Measurements from ENCODE around the gene KMO.

DNA sequence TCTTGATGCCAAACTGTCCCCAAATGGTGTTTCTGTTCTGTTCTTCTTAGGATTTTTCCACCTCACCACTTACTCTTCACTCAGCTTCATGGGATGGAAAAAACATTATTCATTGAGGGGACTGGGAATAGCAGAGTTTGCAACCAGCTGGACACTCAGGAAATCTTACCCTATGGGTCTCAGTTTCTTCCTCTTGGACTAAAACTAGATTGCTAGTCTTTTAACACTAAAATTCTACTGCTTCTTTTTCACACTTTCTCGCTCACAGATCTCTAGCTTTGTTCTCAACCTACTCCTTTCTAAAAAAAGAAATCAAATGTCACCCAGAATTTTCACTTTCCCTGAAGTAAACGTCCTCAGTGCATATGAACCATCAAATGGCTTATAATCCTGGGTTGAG, 4.8 kb downstream of the KMO start:
- TF ChIP-seq, protein P1, sequence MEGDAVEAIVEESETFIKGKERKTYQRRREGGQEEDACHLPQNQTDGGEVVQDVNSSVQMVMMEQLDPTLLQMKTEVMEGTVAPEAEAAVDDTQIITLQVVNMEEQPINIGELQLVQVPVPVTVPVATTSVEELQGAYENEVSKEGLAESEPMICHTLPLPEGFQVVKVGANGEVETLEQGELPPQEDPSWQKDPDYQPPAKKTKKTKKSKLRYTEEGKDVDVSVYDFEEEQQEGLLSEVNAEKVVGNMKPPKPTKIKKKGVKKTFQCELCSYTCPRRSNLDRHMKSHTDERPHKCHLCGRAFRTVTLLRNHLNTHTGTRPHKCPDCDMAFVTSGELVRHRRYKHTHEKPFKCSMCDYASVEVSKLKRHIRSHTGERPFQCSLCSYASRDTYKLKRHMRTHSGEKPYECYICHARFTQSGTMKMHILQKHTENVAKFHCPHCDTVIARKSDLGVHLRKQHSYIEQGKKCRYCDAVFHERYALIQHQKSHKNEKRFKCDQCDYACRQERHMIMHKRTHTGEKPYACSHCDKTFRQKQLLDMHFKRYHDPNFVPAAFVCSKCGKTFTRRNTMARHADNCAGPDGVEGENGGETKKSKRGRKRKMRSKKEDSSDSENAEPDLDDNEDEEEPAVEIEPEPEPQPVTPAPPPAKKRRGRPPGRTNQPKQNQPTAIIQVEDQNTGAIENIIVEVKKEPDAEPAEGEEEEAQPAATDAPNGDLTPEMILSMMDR (IDR thresholded peaks at IDR 0.05; ENCODE audit: borderline replicate concordance, extremely low read depth, low read length, poor library complexity, severe bottlenecking), result no peak
- no peak for TF ChIP-seq EZH2 (IDR thresholded peaks at IDR 0.05; ENCODE audit: borderline replicate concordance, low read depth, low read length, severe bottlenecking)

Measured in DND-41 (cell line).